HL-60/S4 (cell line): ENCODE results near the gene TRPM1.

Experiments used
- in situ Hi-C: fragments of 300-500 bp; cut with MboI; formaldehyde crosslinking; loops from 2 replicates; pipeline ENCODE4 v1.14.3; 2022; ENCODE audit warnings: low sequenced_read_pairs

TRPM1 gene

GRCh38 chr15:31049682-31050615, 51.6 kb downstream of the TRPM1 start:
- in situ Hi-C loops: no loop called here

- in situ Hi-C loops: no loop called here
Measured at GRCh38 chr15:31049111-31049510, 52.4 kb downstream of the TRPM1 start.

- in situ Hi-C loops: no loop called here
Measured at GRCh38 chr15:31047437-31047836, 54.1 kb downstream of the TRPM1 start.

GRCh38 chr15:31046759-31047359, 54.7 kb downstream of the TRPM1 start:
- in situ Hi-C loops: no loop called here

GRCh38 chr15:31045606-31046005, 55.9 kb downstream of the TRPM1 start:
- in situ Hi-C loops: no loop called here

GRCh38 chr15:31042751-31043150, 58.8 kb downstream of the TRPM1 start:
- in situ Hi-C loops: no loop called here

- in situ Hi-C loops: no loop called here
Measured at GRCh38 chr15:31041610-31042009, 59.9 kb downstream of the TRPM1 start.

GRCh38 chr15:31040611-31041010, 60.9 kb downstream of the TRPM1 start:
- in situ Hi-C loops: no loop called here

- in situ Hi-C loops: no loop called here
Measured at GRCh38 chr15:31039961-31040360, 61.6 kb downstream of the TRPM1 start.

- in situ Hi-C loops: no loop called here
Measured at GRCh38 chr15:31037731-31038477, 63.6 kb downstream of the TRPM1 start.

- in situ Hi-C loops: no loop called here
Measured at GRCh38 chr15:31036783-31037182, 64.7 kb downstream of the TRPM1 start.

- in situ Hi-C loops: no loop called here
Measured at GRCh38 chr15:31035610-31036009, 65.9 kb downstream of the TRPM1 start.

GRCh38 chr15:31034152-31034551, 67.4 kb downstream of the TRPM1 start:
- in situ Hi-C loops: no loop called here

GRCh38 chr15:31032961-31033371, 68.6 kb downstream of the TRPM1 start:
- in situ Hi-C loops: no loop called here

GRCh38 chr15:31031471-31032067, 70.0 kb downstream of the TRPM1 start:
- in situ Hi-C loops: no loop called here

- in situ Hi-C loops: no loop called here
Measured at GRCh38 chr15:31027910-31028578, 73.5 kb downstream of the TRPM1 start.

- in situ Hi-C loops: no loop called here
Measured at GRCh38 chr15:31025996-31026395, 75.5 kb downstream of the TRPM1 start.

GRCh38 chr15:31024979-31025378, 76.5 kb downstream of the TRPM1 start:
- in situ Hi-C loops: no loop called here

GRCh38 chr15:31024330-31024729, 77.2 kb downstream of the TRPM1 start:
- in situ Hi-C loops: no loop called here

GRCh38 chr15:31023841-31024240, 77.7 kb downstream of the TRPM1 start:
- in situ Hi-C loops: no loop called here
